ENCODE results near the gene UIMC1. TPM values are rescaled to one million over a fixed set of nuclear protein-coding genes. Genes with fewer than 3 reads are reported as not detected.

The UIMC1 gene
- total and polyA plus RNA-seq, 2 of the 4 experiments (the other 2 are of a cell fraction), result 19.5 to 27.6 TPM

DNA sequence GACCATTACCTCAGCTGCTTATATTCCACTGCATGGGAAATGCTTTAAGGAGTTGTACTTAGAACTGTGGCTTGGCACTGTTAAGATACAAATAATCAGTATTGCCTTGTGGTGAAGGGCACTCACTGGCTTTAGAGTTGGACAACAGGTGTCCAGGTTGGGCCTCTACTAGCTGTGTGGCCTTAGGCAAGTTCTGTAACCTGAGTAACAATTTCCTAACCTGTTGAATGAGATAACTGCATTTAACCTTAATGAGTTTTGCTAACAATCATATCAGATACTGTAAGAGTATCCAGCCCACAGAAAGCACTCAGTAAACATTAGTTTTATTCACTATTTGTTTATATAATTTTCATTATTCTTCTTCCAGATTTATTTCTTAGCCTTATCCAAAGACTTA is 90.2 kb downstream of the UIMC1 start:
- dilution Hi-C loops (cut with HindIII; ENCODE audit: low sequenced_read_pairs, unreplicated experiment), result no loop called here

More for the DNA sequence above, 90.2 kb downstream of the UIMC1 start:
- ChIA-PET CTCF (no interaction called here), POLR2A (ENCODE audit: unreplicated experiment) (interaction anchor here (0.7 to 1.0 kb wide), 2 partner anchors 12 to 243 kb away, joined by 3 to 17 read pairs; no protein-coding TSS in a partner anchor)
- Histone ChIP-seq H3K79me1 (ENCODE audit: low read depth in 1 of 2, low read length in 2 of 2) (peaks cover 28 to 32% of the 10 kb centered on the region in 2 experiments), H3K23ac (ENCODE audit: low read depth, low read length) (no peak overlapping the region), H4K20me1 (ENCODE audit: insufficient read depth, low read length) (peaks cover 10% of the 10 kb centered on the region), H3K18ac (ENCODE audit: low read depth, low read length) (no peak overlapping the region), H2BK20ac (ENCODE audit: low read depth, low read length) (no peak overlapping the region), H2AK9ac (replicated peaks; ENCODE audit: low read depth, low read length, poor library complexity) (no peak overlapping the region), H3K4me3 (ENCODE audit: insufficient read depth, low read depth, low read length) (no peak overlapping the region), H3K9me1 (ENCODE audit: insufficient read depth, low read length) (peaks cover 3% of the 10 kb centered on the region; the same call in 1 of the 2 replicates), H4K5ac (ENCODE audit: low read depth, low read length) (no peak overlapping the region), H2BK120ac (ENCODE audit: low read depth, low read length) (no peak overlapping the region), H3K27ac (ENCODE audit: insufficient read depth, low read length) (no peak overlapping the region), H3K27me3 (ENCODE audit: control insufficient read depth, insufficient read depth, low read length) (no peaks in the 10 kb centered on the region), H3K56ac (ENCODE audit: extremely low read depth, insufficient read depth, low read length) (no peak overlapping the region), H2BK5ac (ENCODE audit: low read depth, low read length, poor library complexity, severe bottlenecking) (no peak overlapping the region), H3K14ac (replicated peaks; ENCODE audit: low read depth, low read length) (no peak overlapping the region), H4K91ac (ENCODE audit: insufficient read depth, low read depth, low read length) (no peak overlapping the region), H3K4me1 (ENCODE audit: control insufficient read depth, insufficient read depth, low read length) (no peaks in the 10 kb centered on the region), H3K9ac (ENCODE audit: low read depth, low read length) (no peak overlapping the region), H2AFZ (replicated peaks; ENCODE audit: low read length, poor library complexity) (no peak overlapping the region), H3K4me2 (ENCODE audit: low read depth, low read length) (no peak overlapping the region), H2BK15ac (ENCODE audit: low read depth, low read length) (no peak overlapping the region), H4K8ac (ENCODE audit: low read depth in 2 of 2, low read length in 2 of 2) (no peak overlapping the region), H2AK5ac (ENCODE audit: low read depth, low read length) (no peak overlapping the region), H3K36me3 (ENCODE audit: control insufficient read depth, insufficient read depth, low read length) (peaks cover 4% of the 10 kb centered on the region; the same call in 1 of the 2 replicates), H3K4ac (ENCODE audit: low read depth, low read length) (no peak overlapping the region), H3K9me3 (ENCODE audit: control insufficient read depth, insufficient read depth, low read length) (no peaks in the 10 kb centered on the region)
- BruUV-seq (replicated peaks), result no TSS peak
- in situ Hi-C loops (cut with MboI; ENCODE audit: low sequenced_read_pairs) (no loop called here), intact Hi-C loops (cut with micrococcal nuclease) (no loop called here)
- ATAC-seq (ENCODE audit: low read depth) (no peak), DNase-seq (no peak)
- TF ChIP-seq MAFK (IDR thresholded peaks at IDR 0.05; ENCODE audit: low read depth, low read length) (no peak), RCOR1 (IDR thresholded peaks at IDR 0.05; ENCODE audit: insufficient replicate concordance, low read length) (no peak)

All from IMR-90 (cell line).